A549 (cell line): ENCODE data around the gene SLC16A7. TPM values are rescaled to one million over a fixed set of nuclear protein-coding genes. Genes with fewer than 3 reads are reported as not detected.

Experiments
- ATAC-seq, 2 experiments: fragments of 200-7000 bp in 1 of 2; fragments of >200 bp in 1 of 2; cut with Nextera tagmentation in 1 of 2; cut with Tn5 transposase in 1 of 2; 3 replicates each; pipeline versions ENCODE4 v1.8.0 to v1.9.1; 2018 to 2020; ENCODE audit warnings: mild to moderate bottlenecking in 1 of 2, moderate library complexity in 1 of 2
- CTCF ChIA-PET: fragments of 300-600 bp; sonication (Branson Sonifier 250); formaldehyde crosslinking; extraction: SDS; loops from one replicate; lab custom pipeline; 2021; ENCODE audit warnings: antibody characterized with exemption, inconsistent platforms; lab: Yijun Ruan, JAX
- POLR2A ChIA-PET: fragments of 350-600 bp; formaldehyde crosslinking; extraction: SDS; loops from one replicate; lab custom pipeline; 2021; ENCODE audit warnings: antibody characterized with exemption, inconsistent platforms; lab: Yijun Ruan, JAX
- DNase-seq, 2 experiments: peaks; one replicate each; pipeline versions ENCODE4 v3.0.0 to v3.0.0-alpha.2; 2011 to 2016; ENCODE audit warnings: low read depth in 1 of 2, low spot score in 1 of 2
- FAIRE-seq: peaks from 2 replicates; lab custom pipeline; 2011; peaks lifted over from hg19 to GRCh38; lab: Jason Lieb, UNC
- H3K27ac ChIP-seq, 2 experiments: fragments of >200 bp; sonication (Bioruptor Twin); formaldehyde crosslinking; 3 replicates each; pipeline ENCODE4 v1.5.1; 2016 to 2017
- H3K4me1 ChIP-seq: fragments of >200 bp; sonication (Bioruptor Twin); formaldehyde crosslinking; 3 replicates; pipeline ENCODE4 v1.6.1; 2016
- H3K4me2 ChIP-seq: fragments of >200 bp; sonication (Bioruptor Twin); formaldehyde crosslinking; 3 replicates; pipeline ENCODE4 v1.6.1; 2016
- H3K4me3 ChIP-seq: fragments of >200 bp; sonication (Bioruptor Twin); formaldehyde crosslinking; 3 replicates; pipeline ENCODE4 v1.5.1; 2016
- H3K9me3 ChIP-seq: fragments of >200 bp; sonication (Bioruptor Twin); formaldehyde crosslinking; 3 replicates; pipeline ENCODE4 v1.6.1; 2016
- ESRRA ChIP-seq: fragments of 150-350 bp; IDR thresholded peaks from 2 replicates; pipeline ENCODE4 v1.6.1; 2014; ENCODE audit warnings: mild to moderate bottlenecking, low read length, borderline replicate concordance
- FOSL2 ChIP-seq, 2 experiments: fragments of 450-650 bp in 1 of 2; fragments of >200 bp in 1 of 2; sonication (Bioruptor Twin) in 1 of 2; formaldehyde crosslinking; IDR thresholded peaks; 2 replicates each; pipeline versions ENCODE4 v1.5.0 to v1.6.1; 2016 to 2020; ENCODE audit warnings: mild to moderate bottlenecking in 1 of 2, moderate library complexity in 1 of 2
- FOXS1 ChIP-seq: fragments of 250-450 bp; sonication (Bioruptor Pico); IDR thresholded peaks from 2 replicates; pipeline ENCODE4 v1.5.0; 2020; ENCODE audit warnings: mild to moderate bottlenecking, moderate library complexity
- GATA3 ChIP-seq: IDR thresholded peaks from 2 replicates; pipeline ENCODE4 v1.6.1; 2012; ENCODE audit warnings: borderline replicate concordance
- HEYL ChIP-seq: fragments of 250-450 bp; sonication (Bioruptor Pico); IDR thresholded peaks from 2 replicates; pipeline ENCODE4 v1.8.0; 2021; ENCODE audit warnings: mild to moderate bottlenecking, moderate library complexity
- HOXA7 ChIP-seq: fragments of 250-450 bp; sonication (Bioruptor Pico); IDR thresholded peaks from 2 replicates; pipeline ENCODE4 v1.5.0; 2020; ENCODE audit warnings: mild to moderate bottlenecking, moderate library complexity
- HOXB13 ChIP-seq: fragments of 250-450 bp; sonication (Bioruptor Pico); IDR thresholded peaks from 2 replicates; pipeline ENCODE4 v1.5.0; 2020; ENCODE audit warnings: low read depth, mild to moderate bottlenecking, moderate library complexity
- JUN ChIP-seq, 2 experiments: fragments of >200 bp; sonication (Bioruptor Twin); formaldehyde crosslinking; IDR thresholded peaks; 2 replicates in 1 of 2; 3 replicates in 1 of 2; pipeline ENCODE4 v1.6.1; 2016 to 2017
- KDM1A ChIP-seq: fragments of 200-600 bp; sonication (generic); IDR thresholded peaks from 2 replicates; pipeline ENCODE4 v1.6.1; 2016; ENCODE audit warnings: low read depth, mild to moderate bottlenecking
- MAFK ChIP-seq: fragments of 450-650 bp; IDR thresholded peaks from 2 replicates; pipeline ENCODE4 v1.6.1; 2014; ENCODE audit not compliant: partially characterized antibody
- POLR2A ChIP-seq: IDR thresholded peaks from 2 replicates; pipeline ENCODE4 v1.6.1; 2012; ENCODE audit warnings: mild to moderate bottlenecking, low read length
- RAD21 ChIP-seq, 2 experiments: fragments of >200 bp in 1 of 2; sonication (Bioruptor Twin) in 1 of 2; formaldehyde crosslinking in 1 of 2; IDR thresholded peaks in 1 of 2; conservative IDR thresholded peaks in 1 of 2; 2 replicates in 1 of 2; 3 replicates in 1 of 2; pipeline ENCODE4 v1.6.1; 2012 to 2018; ENCODE audit warnings: inconsistent platforms in 1 of 2
- RARB ChIP-seq: fragments of 250-450 bp; sonication (Bioruptor Pico); IDR thresholded peaks from 2 replicates; pipeline ENCODE4 v1.8.0; 2021; ENCODE audit warnings: mild to moderate bottlenecking, moderate library complexity
- RCOR1 ChIP-seq: fragments of 150-350 bp; IDR thresholded peaks from 2 replicates; pipeline ENCODE4 v1.6.1; 2014; ENCODE audit warnings: antibody characterized with exemption, low read length, low read depth
- ZC3H11A ChIP-seq: fragments of 450-650 bp; IDR thresholded peaks from 2 replicates; pipeline ENCODE4 v1.6.1; 2014; ENCODE audit warnings: antibody characterized with exemption, mild to moderate bottlenecking
- ZSCAN20 ChIP-seq: fragments of 250-450 bp; sonication (Bioruptor Pico); IDR thresholded peaks from 2 replicates; pipeline ENCODE4 v1.8.0; 2022; ENCODE audit warnings: mild to moderate bottlenecking, moderate library complexity
- WGBS: methylation state at CpG from one replicate; pipeline ENCODE4 v1.1.6; 2017; ENCODE audit errors: missing lambda C conversion rate; 5-methylcytosine and 5-hydroxymethylcytosine counted together
- polyA plus RNA-seq, 4 experiments: library from polyadenylated mRNA; depleted of rRNA in 3 of 4; stranded (reverse); fragments of >200 nt; fragmentation: RNase III in 1 of 4; extraction: RNeasy Plus Mini Kit Qiagen cat#74134 plus additional on column Dnase treatment in 1 of 4; gene quantifications; 2 replicates in 3 of 4; 3 replicates in 1 of 4; pipeline ENCODE4 v1.2.3, GENCODE V29; 2011 to 2017
- TF ChIP-seq, protein P1 (sequence below): IDR thresholded peaks from 2 replicates; pipeline ENCODE4 v1.6.1; 2012
- TF ChIP-seq, protein P2 (sequence below): IDR thresholded peaks from 2 replicates; pipeline ENCODE4 v1.6.1; 2012
- TF ChIP-seq, protein P3 (sequence below): fragments of 250-450 bp; sonication (Bioruptor Pico); IDR thresholded peaks from 2 replicates; pipeline ENCODE4 v1.5.0; 2020; ENCODE audit warnings: low read depth, mild to moderate bottlenecking, moderate library complexity
- TF ChIP-seq, protein P4 (sequence below): fragments of 450-650 bp; IDR thresholded peaks from 2 replicates; pipeline ENCODE4 v1.6.1; 2014; ENCODE audit warnings: antibody characterized with exemption
- TF ChIP-seq, protein P5 (sequence below): fragments of >200 bp; sonication (Bioruptor Twin); formaldehyde crosslinking; IDR thresholded peaks from 3 replicates; pipeline ENCODE4 v1.5.1; 2016

SLC16A7 gene
- polyA plus RNA-seq, 2 of the 4 experiments (the other 2 are of a cell fraction): 0.14 to 0.23 TPM

DNA sequence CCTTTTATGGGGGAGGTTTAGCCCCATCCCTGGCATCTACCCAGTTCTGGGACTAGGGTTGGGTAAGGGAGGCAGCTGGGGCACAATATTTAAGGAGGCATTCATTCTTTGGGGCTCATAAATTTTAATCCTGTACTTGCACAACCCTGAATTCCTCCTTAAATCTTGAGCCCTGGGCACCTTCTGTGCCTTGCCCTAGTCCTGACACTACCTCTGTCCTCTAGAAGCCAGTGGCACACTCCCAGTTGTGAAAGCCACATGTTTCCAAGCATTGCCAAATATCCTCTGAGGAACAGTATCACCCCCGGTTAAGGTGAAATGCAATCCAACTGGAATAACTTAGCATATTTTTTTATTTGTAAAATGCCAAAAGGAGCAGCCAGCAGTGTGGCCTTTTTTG, 36.6 kb downstream of the SLC16A7 start:
- DNase-seq (no peak), ATAC-seq (no peak), FAIRE-seq (no peak)
- Histone ChIP-seq H3K27ac (no peak overlapping the region), H3K4me3 (no peak overlapping the region), H3K4me2 (no peak overlapping the region), H3K9me3 (no peaks in the 10 kb centered on the region), H3K4me1 (no peaks in the 10 kb centered on the region)
- ChIA-PET CTCF (no interaction called here), POLR2A (no interaction called here)
- TF ChIP-seq HEYL (CRISPR knock-in tag) (no peak), MAFK (no peak), RARB (CRISPR knock-in tag) (no peak), GATA3 (no peak), FOSL2 (IDR thresholded peaks at IDR 0.05) (no peak), FOSL2 (CRISPR knock-in tag; IDR thresholded peaks at IDR 0.05) (no peak), HOXB13 (no peak)
- TF ChIP-seq, protein P1, sequence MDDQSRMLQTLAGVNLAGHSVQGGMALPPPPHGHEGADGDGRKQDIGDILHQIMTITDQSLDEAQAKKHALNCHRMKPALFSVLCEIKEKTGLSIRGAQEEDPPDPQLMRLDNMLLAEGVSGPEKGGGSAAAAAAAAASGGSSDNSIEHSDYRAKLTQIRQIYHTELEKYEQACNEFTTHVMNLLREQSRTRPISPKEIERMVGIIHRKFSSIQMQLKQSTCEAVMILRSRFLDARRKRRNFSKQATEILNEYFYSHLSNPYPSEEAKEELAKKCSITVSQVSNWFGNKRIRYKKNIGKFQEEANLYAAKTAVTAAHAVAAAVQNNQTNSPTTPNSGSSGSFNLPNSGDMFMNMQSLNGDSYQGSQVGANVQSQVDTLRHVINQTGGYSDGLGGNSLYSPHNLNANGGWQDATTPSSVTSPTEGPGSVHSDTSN: no peak
- TF ChIP-seq, protein P2, sequence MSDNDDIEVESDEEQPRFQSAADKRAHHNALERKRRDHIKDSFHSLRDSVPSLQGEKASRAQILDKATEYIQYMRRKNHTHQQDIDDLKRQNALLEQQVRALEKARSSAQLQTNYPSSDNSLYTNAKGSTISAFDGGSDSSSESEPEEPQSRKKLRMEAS: no peak
- TF ChIP-seq, protein P3, sequence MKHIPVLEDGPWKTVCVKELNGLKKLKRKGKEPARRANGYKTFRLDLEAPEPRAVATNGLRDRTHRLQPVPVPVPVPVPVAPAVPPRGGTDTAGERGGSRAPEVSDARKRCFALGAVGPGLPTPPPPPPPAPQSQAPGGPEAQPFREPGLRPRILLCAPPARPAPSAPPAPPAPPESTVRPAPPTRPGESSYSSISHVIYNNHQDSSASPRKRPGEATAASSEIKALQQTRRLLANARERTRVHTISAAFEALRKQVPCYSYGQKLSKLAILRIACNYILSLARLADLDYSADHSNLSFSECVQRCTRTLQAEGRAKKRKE (CRISPR knock-in tag): no peak
- 21% methylated on average over 1 of the region's 1 CpG for WGBS

DNA sequence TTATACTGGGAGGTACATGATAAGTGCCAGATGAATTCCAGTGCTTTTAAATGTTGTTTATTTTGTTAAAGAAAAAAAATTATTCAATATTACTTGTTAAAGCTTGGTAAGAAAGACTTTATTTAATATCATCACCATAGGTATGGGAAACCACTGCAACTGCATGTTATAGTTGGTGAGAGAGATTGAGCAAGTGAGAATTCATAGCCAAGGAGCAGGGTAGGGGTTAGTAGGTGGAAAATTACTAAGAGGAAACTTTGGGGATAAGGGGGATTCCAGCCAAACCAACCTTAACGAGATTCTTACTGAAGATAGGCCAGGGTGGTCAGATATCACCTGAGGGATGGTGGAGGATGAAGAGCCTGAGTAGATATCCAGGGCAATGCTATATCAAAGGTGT, 38.4 kb downstream of the SLC16A7 start:
- no peak for FAIRE-seq
- Histone ChIP-seq H3K9me3 (no peaks in the 10 kb centered on the region), H3K4me1 (no peaks in the 10 kb centered on the region), H3K4me2 (no peak overlapping the region), H3K4me3 (no peak overlapping the region), H3K27ac (no peak overlapping the region)
- ChIA-PET CTCF (no interaction called here), POLR2A (no interaction called here)
- no peak for DNase-seq
- 11% methylated on average over 1 of the region's 1 CpG for WGBS
- TF ChIP-seq RCOR1 (no peak), POLR2A (no peak), KDM1A (no peak), FOXS1 (CRISPR knock-in tag) (no peak), ZSCAN20 (CRISPR knock-in tag) (no peak), JUN (IDR thresholded peaks at IDR 0.05) (no peak), HOXA7 (CRISPR knock-in tag) (no peak), RAD21 (conservative IDR thresholded peaks at IDR 0.05 in 1 of 2, IDR thresholded peaks at IDR 0.05 in 1 of 2) (no peak), ESRRA (no peak), ZC3H11A (no peak)
- TF ChIP-seq, protein P4, sequence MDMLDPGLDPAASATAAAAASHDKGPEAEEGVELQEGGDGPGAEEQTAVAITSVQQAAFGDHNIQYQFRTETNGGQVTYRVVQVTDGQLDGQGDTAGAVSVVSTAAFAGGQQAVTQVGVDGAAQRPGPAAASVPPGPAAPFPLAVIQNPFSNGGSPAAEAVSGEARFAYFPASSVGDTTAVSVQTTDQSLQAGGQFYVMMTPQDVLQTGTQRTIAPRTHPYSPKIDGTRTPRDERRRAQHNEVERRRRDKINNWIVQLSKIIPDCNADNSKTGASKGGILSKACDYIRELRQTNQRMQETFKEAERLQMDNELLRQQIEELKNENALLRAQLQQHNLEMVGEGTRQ: no peak
- TF ChIP-seq, protein P5, sequence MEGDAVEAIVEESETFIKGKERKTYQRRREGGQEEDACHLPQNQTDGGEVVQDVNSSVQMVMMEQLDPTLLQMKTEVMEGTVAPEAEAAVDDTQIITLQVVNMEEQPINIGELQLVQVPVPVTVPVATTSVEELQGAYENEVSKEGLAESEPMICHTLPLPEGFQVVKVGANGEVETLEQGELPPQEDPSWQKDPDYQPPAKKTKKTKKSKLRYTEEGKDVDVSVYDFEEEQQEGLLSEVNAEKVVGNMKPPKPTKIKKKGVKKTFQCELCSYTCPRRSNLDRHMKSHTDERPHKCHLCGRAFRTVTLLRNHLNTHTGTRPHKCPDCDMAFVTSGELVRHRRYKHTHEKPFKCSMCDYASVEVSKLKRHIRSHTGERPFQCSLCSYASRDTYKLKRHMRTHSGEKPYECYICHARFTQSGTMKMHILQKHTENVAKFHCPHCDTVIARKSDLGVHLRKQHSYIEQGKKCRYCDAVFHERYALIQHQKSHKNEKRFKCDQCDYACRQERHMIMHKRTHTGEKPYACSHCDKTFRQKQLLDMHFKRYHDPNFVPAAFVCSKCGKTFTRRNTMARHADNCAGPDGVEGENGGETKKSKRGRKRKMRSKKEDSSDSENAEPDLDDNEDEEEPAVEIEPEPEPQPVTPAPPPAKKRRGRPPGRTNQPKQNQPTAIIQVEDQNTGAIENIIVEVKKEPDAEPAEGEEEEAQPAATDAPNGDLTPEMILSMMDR: no peak
- ATAC-seq: no peak
